CD4-positive, CD25-positive, alpha-beta regulatory T cell (primary cell): ENCODE data around the gene MARK2. TPM values are rescaled to one million over a fixed set of nuclear protein-coding genes. Genes with fewer than 3 reads are reported as not detected.

Experiments
- ATAC-seq, 2 donors: fragments of 150-1000 bp; cut with Tn5 transposase; one replicate each; pipeline ENCODE4 v1.10.0; 2021; ENCODE audit warnings: low read depth in 2 of 2, moderate number of reproducible peaks in 2 of 2, moderate library complexity in 1 of 2
- DNase-seq, 3 donors: peaks; one replicate each; pipeline versions ENCODE4 v3.0.0 to v3.0.0-alpha.2; 2012 to 2022; ENCODE audit warnings: mixed read lengths in 1 of 3
- H3K27ac ChIP-seq: one replicate; pipeline ENCODE4 v1.7.0; 2013; ENCODE audit warnings: mild to moderate bottlenecking, low read length; ENCODE audit not compliant: insufficient read depth, poor library complexity, severe bottlenecking
- H3K27me3 ChIP-seq: one replicate; pipeline ENCODE4 v1.7.0; 2013; ENCODE audit warnings: low read length; ENCODE audit not compliant: control insufficient read depth, insufficient read depth
- H3K36me3 ChIP-seq: one replicate; pipeline ENCODE4 v1.7.0; 2013; ENCODE audit warnings: mild to moderate bottlenecking, low read length, moderate library complexity; ENCODE audit not compliant: control insufficient read depth, insufficient read depth
- H3K4me1 ChIP-seq: 2 replicates; pipeline ENCODE4 v1.7.0; 2013; ENCODE audit warnings: mild to moderate bottlenecking, low read length; ENCODE audit not compliant: insufficient read depth, control insufficient read depth, poor library complexity, severe bottlenecking
- H3K4me3 ChIP-seq: one replicate; pipeline ENCODE4 v1.7.0; 2013; ENCODE audit warnings: low read depth, mild to moderate bottlenecking, low read length, moderate library complexity
- H3K9me3 ChIP-seq, 2 experiments: 1 replicate in 1 of 2; 2 replicates in 1 of 2; pipeline ENCODE4 v1.7.0; 2013; ENCODE audit warnings: low read length in 2 of 2, mild to moderate bottlenecking in 1 of 2, moderate library complexity in 1 of 2; ENCODE audit not compliant: control insufficient read depth in 2 of 2
- H3K27ac Mint-ChIP-seq, 3 donors: one replicate each; pipeline ENCODE4 v1.8.0; 2020 to 2022; ENCODE audit warnings: mild to moderate bottlenecking in 3 of 3, mixed read lengths in 3 of 3, moderate library complexity in 2 of 3
- H3K27me3 Mint-ChIP-seq: one replicate; pipeline ENCODE4 v1.8.0; 2022; ENCODE audit warnings: mild to moderate bottlenecking, mixed read lengths
- H3K36me3 Mint-ChIP-seq: one replicate; pipeline ENCODE4 v1.8.0; 2020; ENCODE audit warnings: mixed read lengths
- H3K4me1 Mint-ChIP-seq, 4 donors: one replicate each; pipeline ENCODE4 v1.8.0; 2020 to 2022; ENCODE audit warnings: mixed read lengths in 4 of 4, mild to moderate bottlenecking in 1 of 4
- H3K4me3 Mint-ChIP-seq, 4 donors: one replicate each; pipeline ENCODE4 v1.8.0; 2020 to 2022; ENCODE audit warnings: mild to moderate bottlenecking in 4 of 4, mixed read lengths in 4 of 4, moderate library complexity in 3 of 4
- H3K9me3 Mint-ChIP-seq, 7 donors: one replicate each; pipeline ENCODE4 v1.8.0; 2020 to 2022; ENCODE audit warnings: mixed read lengths in 7 of 7, mild to moderate bottlenecking in 3 of 7, moderate library complexity in 2 of 7
- polyA plus RNA-seq, 4 donors: library from polyadenylated mRNA; unstranded; fragments of 300-500 nt; fragmentation: Illumina TruSeq; gene quantifications; one replicate each; pipeline ENCODE4 v1.2.3, GENCODE V29; 2021
- total RNA-seq: library from RNA; stranded (reverse); gene quantifications from one replicate; pipeline ENCODE4 v1.2.3, GENCODE V29; 2022

MARK2 gene
- total and polyA plus RNA-seq, 5 donors from 2014 or later = 29.3 to 66.6 (median 38.5) TPM

GRCh38 chr11:63876616-63877015 lies 37.7 kb downstream of the MARK2 start:
- H3K36me3 ChIP-seq = peaks cover 23% of the 10 kb centered on the region
- no peak overlapping the region for H3K4me3 ChIP-seq
- Mint-ChIP-seq H3K9me3 (no peaks in the 10 kb centered on the region), H3K27me3 (no peaks in the 10 kb centered on the region), H3K4me3 (no peak overlapping the region), H3K27ac (no peak overlapping the region), H3K36me3 (peaks cover 4% of the 10 kb centered on the region), H3K4me1 (peaks cover 15 to 86% (median 57%) of the 10 kb centered on the region in 4 donors)
- peaks cover 43% of the 10 kb centered on the region for H3K4me1 ChIP-seq
- H3K27me3 ChIP-seq = no peaks in the 10 kb centered on the region
- ATAC-seq (no peak), DNase-seq (no peak)
- no peaks in the 10 kb centered on the region for H3K9me3 ChIP-seq
- no peak overlapping the region for H3K27ac ChIP-seq

GRCh38 chr11:63877658-63878241 lies 38.8 kb downstream of the MARK2 start:
- H3K36me3 ChIP-seq = peaks cover 23% of the 10 kb centered on the region
- H3K36me3 Mint-ChIP-seq = peaks cover 4% of the 10 kb centered on the region
- peak overlapping the region in 2 of 3 donors; percentile 37 to 83 for H3K27ac Mint-ChIP-seq
- peaks cover 15 to 86% (median 56%) of the 10 kb centered on the region in 4 donors for H3K4me1 Mint-ChIP-seq
- H3K4me1 ChIP-seq = peaks cover 36% of the 10 kb centered on the region
- no peaks in the 10 kb centered on the region for H3K27me3 Mint-ChIP-seq
- no peak overlapping the region for H3K4me3 Mint-ChIP-seq
- DNase-seq (no peak), ATAC-seq (no peak)
- no peaks in the 10 kb centered on the region for H3K27me3 ChIP-seq
- H3K27ac ChIP-seq = no peak overlapping the region
- H3K9me3 Mint-ChIP-seq = no peaks in the 10 kb centered on the region
- no peak overlapping the region for H3K4me3 ChIP-seq
- H3K9me3 ChIP-seq = no peaks in the 10 kb centered on the region

DNA sequence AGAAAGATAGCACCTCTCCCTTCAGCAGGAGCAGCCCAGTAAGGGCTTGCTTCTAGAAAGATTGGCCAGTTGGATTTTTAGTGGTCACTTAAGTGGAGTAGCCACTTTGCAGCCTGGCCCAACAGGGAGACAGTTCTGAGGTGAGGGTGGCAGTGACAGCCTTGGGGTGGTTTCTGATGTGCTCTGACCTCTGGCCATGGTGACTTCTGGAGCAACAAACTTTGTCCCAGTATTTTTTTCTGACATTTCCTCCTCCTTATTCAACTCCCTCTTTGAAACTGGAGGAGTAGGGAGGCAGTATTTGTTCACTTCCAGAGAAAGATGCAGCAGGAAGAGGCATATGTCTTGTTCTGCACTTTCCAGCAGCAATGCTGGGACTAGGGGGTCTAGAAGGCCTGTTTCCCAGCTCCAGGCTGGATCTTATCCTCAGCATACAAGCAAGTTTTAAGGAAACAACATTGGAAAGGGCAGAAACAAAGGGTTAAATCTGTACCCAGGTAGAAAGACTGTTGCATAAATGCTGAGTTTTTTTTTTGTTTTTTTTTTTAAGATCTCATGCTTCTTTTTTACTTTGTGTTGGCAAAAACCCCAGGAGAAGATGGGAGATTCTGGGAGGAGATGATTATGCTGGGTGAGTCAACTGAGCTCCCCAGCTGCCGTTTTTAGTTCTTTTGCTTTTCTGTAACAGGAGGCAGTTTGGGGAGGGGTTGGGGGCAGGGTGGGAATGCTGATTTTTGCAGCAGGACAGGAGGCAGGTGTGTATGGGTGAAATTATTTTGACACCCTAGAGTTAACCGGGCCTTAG lies 40.9 kb downstream of the MARK2 start:
- H3K4me3 Mint-ChIP-seq = peak overlapping the region in 3 of 4 donors; percentile 30 to 72 (median 33)
- DNase-seq (no peak), ATAC-seq (no peak)
- peaks cover 16% of the 10 kb centered on the region for H3K36me3 ChIP-seq
- peaks cover 4% of the 10 kb centered on the region for H3K36me3 Mint-ChIP-seq
- H3K27ac ChIP-seq = no peak overlapping the region
- no peaks in the 10 kb centered on the region for H3K9me3 ChIP-seq
- H3K4me1 Mint-ChIP-seq = peaks cover 20 to 85% (median 55%) of the 10 kb centered on the region in 4 donors
- no peaks in the 10 kb centered on the region for H3K27me3 ChIP-seq
- H3K4me1 ChIP-seq = peaks cover 42% of the 10 kb centered on the region
- H3K9me3 Mint-ChIP-seq = no peaks in the 10 kb centered on the region
- H3K27me3 Mint-ChIP-seq = no peaks in the 10 kb centered on the region
- H3K27ac Mint-ChIP-seq = peak overlapping the region; percentile 78 to 83 (median 83)
- no peak overlapping the region for H3K4me3 ChIP-seq

GRCh38 chr11:63880403-63880790 lies 41.5 kb downstream of the MARK2 start:
- DNase-seq (no peak), ATAC-seq (no peak)
- Histone ChIP-seq H3K4me1 (peaks cover 42% of the 10 kb centered on the region), H3K36me3 (peaks cover 14% of the 10 kb centered on the region), H3K9me3 (no peaks in the 10 kb centered on the region), H3K27me3 (no peaks in the 10 kb centered on the region), H3K27ac (peak overlapping the region; percentile 2), H3K4me3 (no peak overlapping the region)
- peaks cover 4% of the 10 kb centered on the region for H3K36me3 Mint-ChIP-seq
- H3K4me1 Mint-ChIP-seq = peaks cover 18 to 87% (median 55%) of the 10 kb centered on the region in 4 donors
- peak overlapping the region; percentile 78 to 83 (median 78) for H3K27ac Mint-ChIP-seq
- H3K9me3 Mint-ChIP-seq = no peaks in the 10 kb centered on the region
- H3K27me3 Mint-ChIP-seq = no peaks in the 10 kb centered on the region
- peak overlapping the region in 3 of 4 donors; percentile 7 to 72 (median 30) for H3K4me3 Mint-ChIP-seq

- H3K4me1 Mint-ChIP-seq = peaks cover 16 to 84% (median 57%) of the 10 kb centered on the region in 4 donors
- no peaks in the 10 kb centered on the region for H3K27me3 ChIP-seq
- H3K4me1 ChIP-seq = peaks cover 50% of the 10 kb centered on the region
- no peaks in the 10 kb centered on the region for H3K27me3 Mint-ChIP-seq
- H3K4me3 ChIP-seq = no peak overlapping the region
- H3K4me3 Mint-ChIP-seq = peak overlapping the region in 3 of 4 donors; percentile 9 to 55 (median 13)
- ATAC-seq (peak; percentile 40 to 50), DNase-seq (no peak)
- no peaks in the 10 kb centered on the region for H3K9me3 ChIP-seq
- peaks cover 6% of the 10 kb centered on the region for H3K36me3 ChIP-seq
- no peak overlapping the region for H3K27ac ChIP-seq
- peak overlapping the region; percentile 20 to 84 (median 67) for H3K27ac Mint-ChIP-seq
- H3K9me3 Mint-ChIP-seq = no peaks in the 10 kb centered on the region
- peaks cover 4% of the 10 kb centered on the region for H3K36me3 Mint-ChIP-seq
These were observed 43.8 kb downstream of the MARK2 start for GRCh38 chr11:63882555-63883242.

GRCh38 chr11:63883791-63884190 lies 44.9 kb downstream of the MARK2 start:
- DNase-seq = no peak
- Histone ChIP-seq H3K27me3 (no peaks in the 10 kb centered on the region), H3K36me3 (peaks cover under 1% of the 10 kb centered on the region), H3K27ac (peak overlapping the region; percentile 25), H3K4me3 (no peak overlapping the region), H3K9me3 (no peaks in the 10 kb centered on the region), H3K4me1 (peaks cover 56% of the 10 kb centered on the region)
- no peaks in the 10 kb centered on the region for H3K36me3 Mint-ChIP-seq
- H3K27me3 Mint-ChIP-seq = no peaks in the 10 kb centered on the region
- H3K9me3 Mint-ChIP-seq = peaks cover 0 to under 1% (median 0%) of the 10 kb centered on the region in 7 donors
- H3K4me1 Mint-ChIP-seq = peaks cover 16 to 84% (median 57%) of the 10 kb centered on the region in 4 donors
- H3K4me3 Mint-ChIP-seq = peak overlapping the region in 1 of 4 donors; percentile 55
- peak overlapping the region; percentile 80 to 84 (median 82) for H3K27ac Mint-ChIP-seq
- no peak for ATAC-seq

- peak overlapping the region; percentile 25 for H3K27ac ChIP-seq
- DNase-seq (no peak), ATAC-seq (no peak)
- H3K27me3 ChIP-seq = no peaks in the 10 kb centered on the region
- no peaks in the 10 kb centered on the region for H3K9me3 ChIP-seq
- H3K36me3 ChIP-seq = no peaks in the 10 kb centered on the region
- H3K4me3 ChIP-seq = no peak overlapping the region
- peak overlapping the region; percentile 80 to 84 (median 82) for H3K27ac Mint-ChIP-seq
- no peaks in the 10 kb centered on the region for H3K36me3 Mint-ChIP-seq
- no peaks in the 10 kb centered on the region for H3K27me3 Mint-ChIP-seq
- peaks cover 0 to 1% (median 0%) of the 10 kb centered on the region in 7 donors for H3K9me3 Mint-ChIP-seq
- peaks cover 59% of the 10 kb centered on the region for H3K4me1 ChIP-seq
- H3K4me1 Mint-ChIP-seq = peaks cover 16 to 84% (median 55%) of the 10 kb centered on the region in 4 donors
- peak overlapping the region in 1 of 4 donors; percentile 55 for H3K4me3 Mint-ChIP-seq
These were observed 45.5 kb downstream of the MARK2 start for GRCh38 chr11:63884196-63884932.
